GM11168 (cell line): ENCODE data around the gene OR5B12.
"Not testable (repeated sequence)": the region's sequence is repeated elsewhere in the genome, so short reads cannot be mapped to it uniquely, and the experiment has no call there.

Experiments
- in situ Hi-C: fragments of 300-500 bp; cut with MboI; formaldehyde crosslinking; loops from one replicate; pipeline ENCODE4 v1.12.0; 2022; ENCODE audit warnings: low sequenced_read_pairs; ENCODE audit not compliant: unreplicated experiment

OR5B12 gene

DNA sequence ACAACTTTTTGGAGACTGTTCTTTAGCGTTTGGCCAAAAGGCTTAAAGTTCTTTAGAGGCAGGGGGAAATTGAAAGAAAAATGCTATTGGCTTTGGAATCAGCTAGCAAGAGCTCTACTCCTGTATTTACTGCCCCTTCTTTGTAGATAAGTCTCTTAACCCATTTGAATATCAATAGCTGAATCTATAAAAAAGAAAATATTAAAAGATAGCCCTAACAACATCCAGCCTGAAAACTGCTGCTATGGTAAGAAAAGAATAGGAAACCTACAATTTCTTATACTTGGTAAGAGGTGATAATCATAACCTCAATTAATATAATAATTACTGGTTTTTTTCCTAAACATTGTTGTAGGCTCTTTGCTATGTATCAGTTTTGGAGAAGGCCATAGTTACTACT lies at the start of gene OR5B12:
OR5B12 (minus strand) TSS at position 101 of the 400 bp plus-strand sequence. CDS start 2,085 bp downstream, outside the sequence.
- in situ Hi-C loops = no loop called here

DNA sequence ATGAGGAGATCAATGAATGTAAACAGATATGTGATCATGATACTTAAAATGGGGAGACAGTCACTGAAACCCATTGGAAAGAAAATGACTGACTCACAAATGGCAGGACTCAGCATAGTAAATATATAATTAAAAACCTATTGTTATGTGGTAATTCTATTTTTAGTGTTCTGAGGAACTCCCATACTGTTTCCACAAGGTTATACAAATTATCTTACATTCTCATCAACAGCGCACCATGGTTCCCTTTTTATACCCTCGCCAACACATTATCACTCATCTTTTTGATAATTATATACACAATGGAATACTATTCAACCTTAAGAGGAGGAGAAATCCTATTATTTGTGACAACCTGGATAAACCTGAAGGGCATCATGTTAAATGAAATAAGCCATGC lies 48.8 kb upstream of the OR5B12 start:
- in situ Hi-C loops = no loop called here

DNA sequence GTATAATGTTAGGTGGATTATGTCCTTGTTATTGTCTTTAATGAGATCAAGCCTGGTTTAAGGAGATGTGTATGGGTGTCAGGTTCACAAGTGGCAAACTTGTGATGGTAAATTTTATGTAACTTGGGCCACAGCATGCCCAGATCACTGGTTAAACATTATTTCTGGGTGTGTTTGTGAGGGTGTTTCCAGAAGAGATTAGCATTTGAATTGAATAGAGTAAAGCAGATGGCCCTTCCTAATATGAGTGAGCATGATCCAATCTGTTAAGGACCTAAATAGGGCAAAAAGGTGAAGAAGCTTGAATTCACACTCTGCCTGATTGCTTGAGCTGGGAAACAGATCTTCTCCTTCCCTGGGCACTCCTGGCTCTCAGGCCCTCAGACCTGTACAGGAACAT lies 45.1 kb upstream of the OR5B12 start:
- in situ Hi-C loops = no loop called here

DNA sequence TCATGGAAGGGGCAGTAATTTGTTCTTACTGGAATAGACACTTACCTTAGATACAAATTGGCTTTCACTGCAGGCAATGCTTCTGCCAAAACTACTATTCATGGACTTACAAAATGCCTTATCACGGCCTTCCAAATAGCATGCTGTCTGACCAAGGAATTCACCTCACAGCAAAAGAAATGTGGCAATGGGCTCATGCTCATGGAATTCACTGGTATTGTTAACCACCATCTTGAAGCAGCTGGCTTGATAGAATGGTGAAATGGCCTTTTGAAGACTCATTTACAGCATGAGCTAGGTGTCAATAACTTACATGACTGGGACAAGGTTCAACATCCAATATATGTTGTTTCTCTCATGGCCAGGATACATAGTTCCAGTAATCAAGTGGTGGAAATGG lies 43.9 kb upstream of the OR5B12 start:
- in situ Hi-C loops = no loop called here

DNA sequence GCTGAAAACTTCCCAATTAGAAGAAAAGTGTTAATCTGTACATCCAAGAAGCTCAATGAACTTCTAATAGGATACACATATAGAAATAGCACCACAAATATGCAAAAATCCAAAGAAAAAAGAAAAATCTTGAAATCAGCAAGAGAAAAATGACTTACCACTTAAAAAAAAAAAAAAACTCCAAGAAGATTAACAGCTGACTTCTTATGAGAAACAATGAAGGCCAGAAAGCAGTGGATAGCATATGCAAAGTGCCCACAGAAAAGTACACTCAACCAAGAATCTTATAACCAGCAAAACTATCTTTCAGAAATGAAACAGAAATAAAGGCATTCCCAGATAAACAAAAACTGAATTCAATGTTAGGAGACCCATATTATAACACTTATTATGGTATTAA lies 29.9 kb upstream of the OR5B12 start:
- in situ Hi-C loops = no loop called here

DNA sequence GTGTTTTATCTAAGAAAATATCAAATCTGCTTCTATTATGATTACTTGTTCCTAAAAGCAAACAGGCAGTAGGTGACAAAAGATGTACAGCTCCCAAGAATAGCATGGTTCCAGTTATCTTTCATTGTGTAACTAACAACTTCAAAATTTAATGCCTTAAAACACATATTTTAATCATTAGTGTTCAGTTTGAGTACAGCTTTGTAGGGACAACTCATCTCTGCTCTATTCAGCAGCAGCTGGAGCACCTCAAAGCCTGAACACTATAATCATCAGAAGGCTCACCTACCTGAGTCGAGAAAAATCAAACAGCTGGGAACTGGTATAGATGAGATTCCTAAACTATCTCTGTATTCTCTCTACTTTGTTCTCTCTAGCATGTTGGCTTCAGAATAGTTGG lies 24.3 kb upstream of the OR5B12 start:
- in situ Hi-C loops = no loop called here

DNA sequence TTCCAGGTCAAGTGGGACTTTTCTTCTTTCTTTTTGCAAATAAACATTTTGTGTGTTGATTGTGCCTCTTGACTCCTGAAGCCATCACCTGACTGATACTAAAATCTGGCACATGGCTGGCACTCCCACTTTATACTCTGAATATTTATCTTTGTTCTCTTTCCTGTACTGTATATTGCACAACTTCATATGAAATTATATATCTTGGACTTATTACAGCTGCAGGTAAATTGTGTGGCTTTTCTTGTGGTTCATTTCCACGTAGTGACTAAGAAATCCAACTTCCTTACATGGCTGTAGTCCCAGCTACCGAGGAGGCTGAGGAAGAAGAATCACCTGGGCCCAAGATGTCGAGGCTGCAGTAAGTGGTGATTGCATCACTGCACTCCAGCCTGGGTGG lies 23.7 kb upstream of the OR5B12 start:
- in situ Hi-C loops = no loop called here

DNA sequence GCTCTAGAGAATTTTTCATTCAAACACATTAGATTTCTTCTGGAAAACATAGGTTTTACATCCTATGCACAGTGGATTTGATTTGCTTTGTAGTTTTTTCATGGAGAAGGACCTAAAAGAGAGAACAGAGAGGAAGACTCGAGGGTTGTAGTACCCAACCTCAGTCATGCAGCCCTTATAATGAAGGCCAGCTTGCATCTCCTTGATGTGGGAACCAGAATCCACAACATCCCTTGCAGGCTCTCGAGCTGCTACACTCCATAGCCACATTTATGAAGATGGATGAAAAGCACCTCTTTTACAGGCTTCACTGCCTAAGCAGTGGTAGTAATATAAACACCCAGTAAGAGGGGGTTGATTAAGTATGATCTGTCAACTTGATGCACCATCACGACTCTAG lies 9.5 kb upstream of the OR5B12 start:
- in situ Hi-C loops = no loop called here

DNA sequence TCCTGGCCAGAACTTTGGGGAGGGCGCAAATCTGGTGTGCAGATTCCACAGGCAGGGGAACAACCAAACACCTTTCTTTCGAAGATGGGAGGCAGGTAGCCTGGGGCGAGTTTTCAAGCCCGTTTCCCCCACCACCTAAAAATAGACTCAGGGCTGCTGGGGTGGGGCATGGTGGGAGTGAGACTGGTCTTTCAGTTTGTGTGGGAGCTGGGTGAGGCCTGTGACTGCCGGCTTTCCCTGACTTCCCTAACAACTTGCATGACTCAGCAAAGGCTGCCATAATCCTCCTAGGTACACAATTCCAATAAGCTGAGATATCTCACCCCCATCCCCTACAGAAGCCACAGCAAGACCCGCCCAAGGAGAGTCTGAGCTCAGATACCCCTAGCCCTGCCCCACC lies 4.3 kb upstream of the OR5B12 start:
- in situ Hi-C loops = no loop called here

DNA sequence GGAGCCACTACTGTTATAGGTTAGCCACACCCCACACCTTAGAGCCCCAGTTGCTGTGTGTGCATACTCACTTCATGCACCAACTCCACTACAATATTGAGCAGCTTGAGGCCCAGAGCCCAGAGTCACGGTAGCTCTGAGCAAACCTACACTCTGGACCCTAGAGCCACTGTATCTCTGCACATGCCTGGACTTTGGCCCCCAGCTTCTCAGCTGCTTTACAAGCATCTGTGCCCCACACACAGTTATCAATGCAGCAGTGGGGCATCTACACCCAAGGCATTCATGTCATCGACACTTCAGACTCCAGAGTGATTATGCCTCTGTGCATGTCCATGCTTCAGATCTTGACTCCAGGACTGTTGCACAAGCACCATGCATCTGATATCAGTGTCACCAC lies 2.3 kb upstream of the OR5B12 start:
- in situ Hi-C loops = no loop called here

DNA sequence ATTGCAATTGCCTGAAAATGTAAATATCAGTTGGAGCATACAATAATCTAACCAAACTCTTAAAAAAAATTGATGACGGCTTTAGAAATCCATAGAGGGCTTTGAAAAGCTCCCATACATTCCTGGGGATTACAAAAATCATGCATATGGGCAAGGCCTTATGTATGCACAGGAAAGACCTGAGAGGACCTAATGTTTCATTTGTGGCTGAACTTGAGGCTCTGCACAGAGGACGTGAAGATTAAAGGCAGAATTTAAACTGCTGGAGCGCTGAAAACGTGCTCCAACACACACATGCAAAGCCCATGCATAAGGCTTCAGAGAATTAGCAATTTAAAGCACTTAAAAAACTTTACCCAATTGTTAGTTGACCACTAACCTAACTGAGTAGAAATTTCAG lies 3.5 kb downstream of the OR5B12 start:
- in situ Hi-C loops = no loop called here

DNA sequence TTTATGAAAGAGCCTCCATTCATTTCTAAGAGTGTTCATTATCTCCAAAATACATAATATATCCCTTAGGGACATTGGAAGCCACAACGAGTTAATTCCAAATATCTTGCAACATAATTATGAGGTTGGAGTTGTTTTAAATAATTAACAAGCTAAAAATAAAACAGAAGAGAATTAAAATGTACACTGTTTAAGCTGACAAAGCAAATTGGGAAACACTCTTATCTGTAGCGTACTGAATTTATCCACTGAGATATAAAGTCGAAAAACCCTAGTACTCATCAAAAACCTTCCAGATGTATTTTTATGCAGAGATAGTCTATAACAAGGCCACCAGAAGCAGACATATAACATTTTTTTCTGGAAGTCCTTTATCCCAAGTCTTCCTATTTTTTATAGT lies 7.8 kb downstream of the OR5B12 start:
- in situ Hi-C loops = no loop called here

DNA sequence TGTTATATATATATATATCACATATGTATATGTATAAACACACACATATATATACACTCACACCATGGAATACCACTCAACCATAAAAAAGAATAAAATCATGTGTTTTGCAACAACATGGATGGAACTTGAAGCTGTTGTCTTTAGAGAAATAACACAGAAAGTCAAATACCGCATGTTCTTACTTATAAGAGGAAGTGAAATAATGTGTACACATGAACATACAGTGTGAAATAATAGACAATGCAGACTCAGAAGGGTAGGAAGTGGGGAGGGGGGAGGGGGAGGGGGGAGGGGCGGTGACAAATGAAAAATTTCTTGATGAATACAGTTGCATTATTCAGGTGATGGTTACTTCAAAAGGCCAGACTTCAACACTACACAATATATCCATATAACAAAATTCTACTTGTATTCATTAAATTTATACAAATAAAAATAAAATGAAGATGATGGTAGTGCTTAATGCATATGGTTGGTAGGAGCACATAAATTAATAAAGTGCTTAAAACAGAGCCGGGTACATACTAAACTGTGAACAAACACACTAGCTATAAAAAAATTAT lies 8.3 kb downstream of the OR5B12 start:
- in situ Hi-C loops = no loop called here

DNA sequence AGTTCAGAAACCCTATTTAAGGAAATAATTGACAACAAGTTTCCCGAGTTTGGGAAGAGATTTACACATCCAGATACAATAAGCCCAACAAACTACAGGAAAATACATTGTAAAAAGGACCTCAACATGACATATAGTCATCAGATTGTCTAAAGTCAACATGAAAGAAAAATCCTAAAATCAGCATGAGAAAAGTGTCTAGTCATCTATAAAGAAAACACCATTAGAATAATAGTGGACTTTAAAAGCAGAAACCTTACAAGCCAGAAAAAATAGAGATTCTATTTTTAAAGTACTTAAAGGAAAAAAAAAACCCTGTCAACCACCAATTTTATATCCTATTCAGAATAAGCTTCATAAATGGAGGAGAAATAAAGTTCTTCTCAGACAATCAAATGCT lies 12.8 kb downstream of the OR5B12 start:
- in situ Hi-C loops = no loop called here

DNA sequence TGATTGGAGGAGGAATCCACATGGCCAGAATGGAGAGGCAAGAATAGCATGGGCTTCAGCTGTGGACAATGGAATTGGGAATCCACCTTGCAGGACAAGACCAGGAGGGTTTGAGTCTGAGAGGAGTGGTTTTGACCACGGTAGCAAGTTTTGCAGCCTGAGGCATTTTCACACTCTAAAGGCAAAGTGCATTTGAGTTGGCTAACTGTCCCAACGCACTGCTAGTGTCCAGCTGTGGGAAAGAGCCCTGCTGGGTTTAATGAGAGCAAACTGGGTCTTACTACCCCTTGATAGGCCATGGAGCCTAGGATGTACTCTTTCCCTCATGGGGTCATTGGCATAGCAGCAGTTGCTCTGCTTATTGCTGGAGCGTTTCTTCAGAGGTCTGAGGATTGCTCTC lies 14.0 kb downstream of the OR5B12 start, which contains the start of gene OR5B2:
OR5B2 (minus strand) TSS at position 101 of the 400 bp plus-strand sequence. CDS start 4,860 bp downstream, outside the sequence.
- in situ Hi-C loops = no loop called here

DNA sequence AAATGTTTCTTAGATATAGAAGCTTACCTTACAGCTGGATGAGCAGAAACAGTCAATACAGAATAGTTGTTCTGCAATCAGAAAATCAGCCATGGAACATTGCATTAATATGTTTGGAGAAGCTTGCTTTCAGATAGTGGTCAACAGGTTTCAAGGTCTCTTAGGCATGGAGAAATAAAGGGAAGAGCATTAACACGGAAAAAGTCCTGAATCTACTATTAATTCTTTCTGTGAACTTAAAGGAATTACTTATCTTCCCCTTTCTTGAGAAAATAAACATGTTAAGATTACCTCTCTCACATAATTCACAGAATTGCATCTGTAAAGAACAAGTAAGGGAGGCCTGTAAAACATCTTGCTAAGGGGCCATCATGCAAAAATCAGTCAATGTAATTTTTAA lies 35.3 kb downstream of the OR5B12 start, which contains the start of gene OR5B3:
OR5B3 (minus strand) TSS at position 101 of the 400 bp plus-strand sequence. CDS start 3,465 bp downstream, outside the sequence.
- in situ Hi-C loops = no loop called here

DNA sequence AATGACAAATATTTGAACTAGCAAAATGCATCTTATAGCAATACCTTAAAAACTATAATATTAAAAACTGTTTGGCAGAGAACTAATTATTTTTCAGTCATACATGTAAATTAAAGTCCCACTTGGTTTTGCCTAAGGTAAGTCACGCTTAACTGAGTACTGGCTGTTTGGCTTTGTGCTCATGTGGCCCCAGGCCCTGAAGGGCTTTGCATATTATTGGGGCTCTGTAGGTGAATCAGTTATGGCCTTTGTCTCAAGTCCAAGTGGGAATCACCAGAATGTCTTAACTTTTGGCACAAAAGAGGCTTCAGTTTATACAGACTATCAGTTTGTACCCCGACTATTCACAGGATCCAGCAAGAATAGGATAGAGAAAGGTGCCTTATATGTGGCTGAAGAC lies 42.4 kb downstream of the OR5B12 start:
- in situ Hi-C loops = not testable (repeated sequence)

DNA sequence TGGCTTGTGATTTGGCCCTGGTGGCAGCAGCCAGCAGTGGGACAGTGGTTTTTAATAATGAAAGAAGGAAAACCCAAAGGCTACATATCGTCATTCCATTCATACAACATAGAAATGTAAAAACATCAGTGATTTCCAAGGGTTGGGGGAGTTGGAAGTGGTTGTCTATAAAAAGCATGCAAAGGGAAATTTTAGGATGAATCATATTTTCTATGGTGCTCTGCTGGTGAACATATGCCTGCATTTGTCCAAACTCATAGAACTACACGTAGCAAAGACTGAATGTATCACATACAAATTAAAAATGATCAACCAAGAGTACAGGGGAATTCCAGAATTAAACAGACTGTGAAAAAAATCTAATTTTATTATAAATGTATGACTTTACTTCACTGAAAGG lies 46.5 kb downstream of the OR5B12 start:
- in situ Hi-C loops = no loop called here

DNA sequence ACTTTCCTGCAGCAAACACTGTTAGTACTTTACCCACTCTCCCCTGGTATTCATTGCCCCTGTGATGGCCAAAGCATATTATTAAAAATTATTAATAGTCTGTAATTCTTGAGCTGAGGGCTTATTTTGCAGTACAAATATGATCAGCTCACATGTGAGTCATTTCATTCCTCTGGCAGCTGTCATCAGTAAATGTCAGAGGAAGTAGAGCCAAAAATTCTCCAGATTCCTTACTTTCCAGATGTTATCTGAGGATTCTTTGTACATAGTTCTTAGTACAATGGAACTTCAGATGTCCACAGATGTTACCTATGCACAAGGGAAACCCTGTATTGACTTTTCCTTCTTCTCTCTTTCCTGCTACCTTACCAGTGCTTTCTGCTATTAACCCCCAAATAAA lies 47.8 kb downstream of the OR5B12 start:
- in situ Hi-C loops = no loop called here

DNA sequence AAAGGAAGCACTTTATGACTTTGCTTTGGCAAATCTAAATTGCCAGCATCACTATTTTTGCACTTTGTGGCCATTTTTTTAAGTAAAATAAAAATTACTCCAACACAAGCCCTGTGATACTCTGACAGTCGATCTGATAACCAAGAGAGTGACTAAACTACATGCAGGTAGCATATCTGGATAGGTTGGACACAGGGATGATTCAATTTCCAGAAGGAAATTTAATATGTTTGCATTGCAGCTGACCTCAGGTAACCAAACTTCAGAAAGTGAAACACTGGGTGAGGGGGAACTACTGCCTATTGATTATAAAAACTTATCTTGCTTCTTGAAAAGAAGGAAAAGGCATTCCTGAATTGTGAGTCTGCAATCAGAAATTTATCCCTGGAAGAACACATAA lies 49.3 kb downstream of the OR5B12 start:
- in situ Hi-C loops = no loop called here

DNA sequence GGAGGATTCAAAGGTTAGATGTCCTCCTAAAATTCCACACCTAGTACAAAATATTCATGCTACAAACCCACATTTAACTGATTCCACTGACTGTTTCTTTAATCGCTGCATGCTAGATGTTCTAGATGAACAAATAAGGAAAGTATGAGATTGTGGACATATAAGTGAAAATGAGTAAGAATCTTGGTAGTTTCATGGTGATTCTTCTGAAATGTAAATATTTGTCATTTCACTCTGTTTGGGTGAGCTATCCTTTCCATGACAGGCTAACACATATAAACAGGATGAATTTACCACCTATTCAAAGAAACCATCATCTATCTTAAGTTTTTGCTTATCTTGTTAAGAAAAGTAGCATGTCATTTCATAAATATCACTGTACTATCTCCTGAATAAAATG lies 50.2 kb downstream of the OR5B12 start:
- in situ Hi-C loops = no loop called here

DNA sequence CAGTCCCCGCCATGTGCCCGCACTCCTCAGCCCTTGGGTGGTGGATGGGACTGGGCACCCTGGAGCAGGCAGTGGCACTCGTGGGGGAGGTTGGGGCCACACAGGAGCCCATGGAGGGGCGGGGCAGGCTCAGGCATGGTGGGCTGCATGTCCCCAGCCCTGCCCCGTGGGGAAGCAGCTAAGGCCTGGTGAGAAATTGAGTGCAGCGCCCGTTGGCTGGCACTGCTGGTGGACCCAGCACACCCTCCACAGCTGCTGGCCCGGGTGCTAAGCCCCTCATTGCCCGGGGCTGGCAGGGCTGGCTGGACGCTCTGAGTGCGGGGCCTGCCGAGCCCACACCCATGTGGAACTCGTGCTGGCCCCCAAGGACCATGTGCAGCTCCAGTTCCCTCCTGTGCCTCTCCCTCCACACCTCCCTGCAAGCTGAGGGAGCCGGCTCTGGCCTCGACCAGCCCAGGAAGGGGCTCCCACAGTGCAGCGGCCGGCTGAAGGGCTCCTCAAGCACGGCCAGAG lies 51.4 kb downstream of the OR5B12 start:
- in situ Hi-C loops = no loop called here
